Measurements from ENCODE around the gene PLPPR5.
"Not testable (repeated sequence)": the region's sequence is repeated elsewhere in the genome, so short reads cannot be mapped to it uniquely, and the experiment has no call there.

Gene PLPPR5

GRCh38 chr1:99004861-99005442 is at the start of gene PLPPR5:
PLPPR5 (minus strand) TSS chr1:99004861; CDS start chr1:99004671, 190 bp downstream.
- DNase-seq (ENCODE audit: low read depth): no peak

GRCh38 chr1:99051611-99052283 is 47.1 kb upstream of the PLPPR5 start:
- no peak for DNase-seq (ENCODE audit: low read depth)

GRCh38 chr1:99049745-99050144 is 45.1 kb upstream of the PLPPR5 start:
- no peak for DNase-seq (ENCODE audit: low read depth)

GRCh38 chr1:99036746-99037145 is 32.1 kb upstream of the PLPPR5 start:
- not testable (repeated sequence) for DNase-seq (ENCODE audit: low read depth)

- DNase-seq (ENCODE audit: low read depth): no peak
Measured at GRCh38 chr1:99018313-99018712, 13.7 kb upstream of the PLPPR5 start.

- DNase-seq (ENCODE audit: low read depth): no peak
Measured at GRCh38 chr1:99017655-99018054, 13.0 kb upstream of the PLPPR5 start.

- no peak for DNase-seq (ENCODE audit: low read depth)
Measured at GRCh38 chr1:99010679-99011078, 6.0 kb upstream of the PLPPR5 start.

GRCh38 chr1:99007366-99007765 is 2.7 kb upstream of the PLPPR5 start:
- DNase-seq (ENCODE audit: low read depth): no peak

- DNase-seq (ENCODE audit: low read depth): no peak
Measured at GRCh38 chr1:99005537-99005942, 879 bp upstream of the PLPPR5 start.

- DNase-seq (ENCODE audit: low read depth): no peak
Measured at GRCh38 chr1:99004254-99004860, 304 bp downstream of the PLPPR5 start.

GRCh38 chr1:99003581-99004253 is 944 bp downstream of the PLPPR5 start:
- no peak for DNase-seq (ENCODE audit: low read depth)

GRCh38 chr1:98992844-98993243 is 11.8 kb downstream of the PLPPR5 start:
- DNase-seq (ENCODE audit: low read depth): no peak

GRCh38 chr1:98991127-98992012 is 13.3 kb downstream of the PLPPR5 start:
- DNase-seq (ENCODE audit: low read depth): no peak

- DNase-seq (ENCODE audit: low read depth): no peak
Measured at GRCh38 chr1:98989556-98989907, 15.1 kb downstream of the PLPPR5 start.

- no peak for DNase-seq (ENCODE audit: low read depth)
Measured at GRCh38 chr1:98988904-98989555, 15.6 kb downstream of the PLPPR5 start.

GRCh38 chr1:98985687-98986086 is 19.0 kb downstream of the PLPPR5 start:
- no peak for DNase-seq (ENCODE audit: low read depth)

GRCh38 chr1:98981917-98982513 is 22.6 kb downstream of the PLPPR5 start:
- DNase-seq (ENCODE audit: low read depth): no peak

- no peak for DNase-seq (ENCODE audit: low read depth)
Measured at GRCh38 chr1:98979463-98979862, 25.2 kb downstream of the PLPPR5 start.

GRCh38 chr1:98975810-98976209 is 28.9 kb downstream of the PLPPR5 start:
- DNase-seq (ENCODE audit: low read depth): no peak

GRCh38 chr1:98975113-98975512 is 29.5 kb downstream of the PLPPR5 start:
- no peak for DNase-seq (ENCODE audit: low read depth)
